ENCODE measurements around the gene DDB1.

GRCh38 chr11:61329871-61330270, 3.0 kb downstream of the DDB1 start:
- TF ChIP-seq TAF1 (IDR thresholded peaks at IDR 0.05; ENCODE audit: low read depth) (no peak), POLR2AphosphoS5 (IDR thresholded peaks at IDR 0.05) (no peak), EZH2 (IDR thresholded peaks at IDR 0.05; ENCODE audit: borderline replicate concordance, insufficient read depth, low read length, poor library complexity, severe bottlenecking) (no peak), MXI1 (conservative IDR thresholded peaks at IDR 0.05; ENCODE audit: poor library complexity, severe bottlenecking) (no peak), EP300 (conservative IDR thresholded peaks at IDR 0.05; ENCODE audit: poor library complexity, severe bottlenecking) (no peak)
- TF ChIP-seq, protein P1, sequence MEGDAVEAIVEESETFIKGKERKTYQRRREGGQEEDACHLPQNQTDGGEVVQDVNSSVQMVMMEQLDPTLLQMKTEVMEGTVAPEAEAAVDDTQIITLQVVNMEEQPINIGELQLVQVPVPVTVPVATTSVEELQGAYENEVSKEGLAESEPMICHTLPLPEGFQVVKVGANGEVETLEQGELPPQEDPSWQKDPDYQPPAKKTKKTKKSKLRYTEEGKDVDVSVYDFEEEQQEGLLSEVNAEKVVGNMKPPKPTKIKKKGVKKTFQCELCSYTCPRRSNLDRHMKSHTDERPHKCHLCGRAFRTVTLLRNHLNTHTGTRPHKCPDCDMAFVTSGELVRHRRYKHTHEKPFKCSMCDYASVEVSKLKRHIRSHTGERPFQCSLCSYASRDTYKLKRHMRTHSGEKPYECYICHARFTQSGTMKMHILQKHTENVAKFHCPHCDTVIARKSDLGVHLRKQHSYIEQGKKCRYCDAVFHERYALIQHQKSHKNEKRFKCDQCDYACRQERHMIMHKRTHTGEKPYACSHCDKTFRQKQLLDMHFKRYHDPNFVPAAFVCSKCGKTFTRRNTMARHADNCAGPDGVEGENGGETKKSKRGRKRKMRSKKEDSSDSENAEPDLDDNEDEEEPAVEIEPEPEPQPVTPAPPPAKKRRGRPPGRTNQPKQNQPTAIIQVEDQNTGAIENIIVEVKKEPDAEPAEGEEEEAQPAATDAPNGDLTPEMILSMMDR (IDR thresholded peaks at IDR 0.05; ENCODE audit: poor library complexity, severe bottlenecking): no peak

All from neural cell (in vitro differentiated cells).